ENCODE data around the gene LRRC72. TPM values are rescaled to one million over a fixed set of nuclear protein-coding genes. Genes with fewer than 3 reads are reported as not detected.

Gene LRRC72
- total and polyA plus RNA-seq, 10 of the 15 experiments (the other 5 are each of a cell fraction or from before 2014, with no cell fraction given) = not detected

GRCh38 chr7:16484453-16485158 is 42.0 kb upstream of the LRRC72 start:
- H3K4me3 ChIP-seq = no peak overlapping the region
- ChIA-PET POLR2A (no interaction called here), RAD21 (ENCODE audit: unreplicated experiment) (no interaction called here), CTCF (no interaction called here), SMC1A (ENCODE audit: uncharacterized antibody, unreplicated experiment) (no interaction called here)
- no peak overlapping the region for H3K27ac ChIP-seq (ENCODE audit: control insufficient read depth, insufficient read depth)
- no peaks in the 10 kb centered on the region for H4K20me1 ChIP-seq (ENCODE audit: control insufficient read depth, insufficient read depth)
- no peaks in the 10 kb centered on the region for H3K79me2 ChIP-seq (ENCODE audit: control insufficient read depth, insufficient read depth, low read length)
- WGBS (ENCODE audit: insufficient coverage, insufficient replicate concordance, low lambda C conversion rate, missing lambda C conversion rate) = 52% methylated on average over 4 of the region's 4 CpGs
- TF ChIP-seq ZNF207 (IDR thresholded peaks at IDR 0.05; ENCODE audit: borderline replicate concordance) = no peak
- TF ChIP-seq RBBP5 (conservative IDR thresholded peaks at IDR 0.05) = no peak
- no peak for TF ChIP-seq ATF2 (IDR thresholded peaks at IDR 0.05; ENCODE audit: low read length)
- no peak for TF ChIP-seq RAD21 (IDR thresholded peaks at IDR 0.05; ENCODE audit: insufficient read depth, low read depth, low read length)
- no peak for TF ChIP-seq NFYB (IDR thresholded peaks at IDR 0.05; ENCODE audit: insufficient read depth, low read depth, low read length)
- no peaks in the 10 kb centered on the region for H3K9me3 ChIP-seq (replicated peaks; ENCODE audit: control insufficient read depth, insufficient read depth, low read length)
- DNase-seq (ENCODE audit: low read depth, low spot score) = no peak
- no peak overlapping the region for H3K4me2 ChIP-seq (ENCODE audit: control insufficient read depth, insufficient read depth)
- no peak overlapping the region for H3K9ac ChIP-seq (ENCODE audit: control insufficient read depth, insufficient read depth, low read length)
- no TSS peak for BruUV-seq (replicated peaks)
- H3K36me3 ChIP-seq (ENCODE audit: control insufficient read depth in 2 of 2, insufficient read depth in 2 of 2, low read length in 1 of 2) = no peaks in the 10 kb centered on the region
- no peak for ATAC-seq
- H3K4me1 ChIP-seq (ENCODE audit: control insufficient read depth, insufficient read depth, low read length) = no peaks in the 10 kb centered on the region
- H2AFZ ChIP-seq (ENCODE audit: control insufficient read depth, low read depth, low read length) = no peak overlapping the region
- FAIRE-seq = no peak
- in situ Hi-C loops (cut with MboI) = no loop called here
- intact Hi-C loops (cut with micrococcal nuclease; ENCODE audit: unreplicated experiment) = no loop called here
- no peaks in the 10 kb centered on the region for H3K27me3 ChIP-seq (replicated peaks in 1 of 2; ENCODE audit: control insufficient read depth in 2 of 2, insufficient read depth in 2 of 2, low read length in 1 of 2)

GRCh38 chr7:16491148-16491547 is 35.5 kb upstream of the LRRC72 start:
- no peaks in the 10 kb centered on the region for H3K4me1 ChIP-seq (ENCODE audit: control insufficient read depth, insufficient read depth, low read length)
- ChIA-PET RAD21 (ENCODE audit: unreplicated experiment) (no interaction called here), POLR2A (no interaction called here), CTCF (interaction anchor here (0.6 kb wide), 1 partner anchor 73 kb away, joined by 3 read pairs; no protein-coding TSS in a partner anchor), SMC1A (ENCODE audit: uncharacterized antibody, unreplicated experiment) (no interaction called here)
- intact Hi-C loops (cut with micrococcal nuclease; ENCODE audit: unreplicated experiment) = no loop called here
- no peaks in the 10 kb centered on the region for H3K36me3 ChIP-seq (ENCODE audit: control insufficient read depth in 2 of 2, insufficient read depth in 2 of 2, low read length in 1 of 2)
- 0% methylated on average over 2 of the region's 2 CpGs for whole genome bisulfite sequencing (ENCODE audit: insufficient coverage, insufficient replicate concordance, low lambda C conversion rate, missing lambda C conversion rate)
- no peak overlapping the region for H3K4me2 ChIP-seq (ENCODE audit: control insufficient read depth, insufficient read depth)
- H3K27me3 ChIP-seq (replicated peaks in 1 of 2; ENCODE audit: control insufficient read depth in 2 of 2, insufficient read depth in 2 of 2, low read length in 1 of 2) = no peaks in the 10 kb centered on the region
- FAIRE-seq = no peak
- H3K79me2 ChIP-seq (ENCODE audit: control insufficient read depth, insufficient read depth, low read length) = no peaks in the 10 kb centered on the region
- no peak overlapping the region for H3K27ac ChIP-seq (ENCODE audit: control insufficient read depth, insufficient read depth)
- no peak for ATAC-seq
- no peak overlapping the region for H3K4me3 ChIP-seq
- in situ Hi-C loops (cut with MboI) = no loop called here
- no peak overlapping the region for H3K9ac ChIP-seq (ENCODE audit: control insufficient read depth, insufficient read depth, low read length)
- H4K20me1 ChIP-seq (ENCODE audit: control insufficient read depth, insufficient read depth) = no peaks in the 10 kb centered on the region
- H3K9me3 ChIP-seq (replicated peaks; ENCODE audit: control insufficient read depth, insufficient read depth, low read length) = no peaks in the 10 kb centered on the region
- no peak for DNase-seq (ENCODE audit: low read depth, low spot score)
- no peak overlapping the region for H2AFZ ChIP-seq (ENCODE audit: control insufficient read depth, low read depth, low read length)
- no TSS peak for BruUV-seq (replicated peaks)
- TF ChIP-seq NR2C1 (IDR thresholded peaks at IDR 0.05) (no peak), MLLT1 (IDR thresholded peaks at IDR 0.05) (no peak), SIN3A (IDR thresholded peaks at IDR 0.05; ENCODE audit: low read depth, low read length) (no peak), BCLAF1 (IDR thresholded peaks at IDR 0.05) (no peak), FOXM1 (IDR thresholded peaks at IDR 0.05; ENCODE audit: low read depth, low read length) (no peak), ZZZ3 (IDR thresholded peaks at IDR 0.05; ENCODE audit: control insufficient read depth, insufficient read length, low read depth) (no peak), NRF1 (conservative IDR thresholded peaks at IDR 0.05; ENCODE audit: low read depth, low read length) (no peak)
